Measurements from ENCODE around the gene GNPDA1. TPM values are rescaled to one million over a fixed set of nuclear protein-coding genes. Genes with fewer than 3 reads are reported as not detected.

Gene GNPDA1
- total and polyA plus RNA-seq, 9 of the 15 experiments (the other 6 are each of a cell fraction or from before 2014, with no cell fraction given): 14.1 to 145 (median 52.2) TPM

GRCh38 chr5:141968914-141969608 lies 43.8 kb downstream of the GNPDA1 start, which contains the start of gene RNF14 (continued):
- TF ChIP-seq TOE1 (IDR thresholded peaks at IDR 0.05; ENCODE audit: borderline replicate concordance) (no peak; the same call in 1 of the 2 replicates), TOE1 (CRISPR knock-in tag; IDR thresholded peaks at IDR 0.05; ENCODE audit: borderline replicate concordance, low read depth) (no peak; the same call in 1 of the 2 replicates), KLF1 (tag; IDR thresholded peaks at IDR 0.05) (peak; percentile 65; the same call in 1 of the 2 replicates), EGR1 (conservative IDR thresholded peaks at IDR 0.05) (peak; percentile 41), GTF2F1 (IDR thresholded peaks at IDR 0.05; ENCODE audit: low read depth, low read length) (peak; percentile 67), KDM2B (CRISPR knock-in tag; IDR thresholded peaks at IDR 0.05) (0 out of 2 replicates have a peak, but pooled peaks have one; percentile 34), FOXM1 (IDR thresholded peaks at IDR 0.05; ENCODE audit: low read depth) (no peak), FOXM1 (CRISPR knock-in tag; IDR thresholded peaks at IDR 0.05; ENCODE audit: low read depth) (0 out of 2 replicates have a peak, but pooled peaks have one; percentile 2), MAZ (CRISPR knock-in tag; conservative IDR thresholded peaks at IDR 0.05 in 1 of 2, IDR thresholded peaks at IDR 0.05 in 1 of 2) (peak; percentile 85 to 89; a peak in 3 of 4 replicates), POLR2AphosphoS2 (IDR thresholded peaks at IDR 0.05; ENCODE audit: low read length) (peak; percentile 59; the same call in 1 of the 2 replicates), PML (IDR thresholded peaks at IDR 0.05; ENCODE audit: low read length) (no peak; the same call in none of the 2 replicates), IFI16 (CRISPR knock-in tag; IDR thresholded peaks at IDR 0.05) (no peak), ZNF354B (CRISPR knock-in tag; IDR thresholded peaks at IDR 0.05) (no peak), USF2 (CRISPR knock-in tag; IDR thresholded peaks at IDR 0.05) (peak; percentile 55; the same call in 1 of the 2 replicates), SOX6 (IDR thresholded peaks at IDR 0.05) (peak; percentile 26; the same call in 1 of the 2 replicates), POLR3G (IDR thresholded peaks at IDR 0.05; ENCODE audit: extremely low read depth, insufficient read length, insufficient replicate concordance) (no peak), ZFP91 (CRISPR knock-in tag; IDR thresholded peaks at IDR 0.05) (no peak), PKNOX1 (IDR thresholded peaks at IDR 0.05) (peak; percentile 91), PRDM10 (IDR thresholded peaks at IDR 0.05; ENCODE audit: partially characterized antibody) (peak; percentile 61), MEIS2 (IDR thresholded peaks at IDR 0.05; ENCODE audit: partially characterized antibody) (peak; percentile 86), NRF1 (conservative IDR thresholded peaks at IDR 0.05 in 1 of 2, IDR thresholded peaks at IDR 0.05 in 1 of 2) (peak; percentile 95 to 96), CREM (IDR thresholded peaks at IDR 0.05; ENCODE audit: low read depth) (peak; percentile 65)
